NCI-H1436 (cell line): ENCODE data around the gene SCN3A.

Source experiments
- DNase-seq: peaks from one replicate; lab custom pipeline; 2025; lab: John Stamatoyannopoulos, UW

The SCN3A gene

DNA sequence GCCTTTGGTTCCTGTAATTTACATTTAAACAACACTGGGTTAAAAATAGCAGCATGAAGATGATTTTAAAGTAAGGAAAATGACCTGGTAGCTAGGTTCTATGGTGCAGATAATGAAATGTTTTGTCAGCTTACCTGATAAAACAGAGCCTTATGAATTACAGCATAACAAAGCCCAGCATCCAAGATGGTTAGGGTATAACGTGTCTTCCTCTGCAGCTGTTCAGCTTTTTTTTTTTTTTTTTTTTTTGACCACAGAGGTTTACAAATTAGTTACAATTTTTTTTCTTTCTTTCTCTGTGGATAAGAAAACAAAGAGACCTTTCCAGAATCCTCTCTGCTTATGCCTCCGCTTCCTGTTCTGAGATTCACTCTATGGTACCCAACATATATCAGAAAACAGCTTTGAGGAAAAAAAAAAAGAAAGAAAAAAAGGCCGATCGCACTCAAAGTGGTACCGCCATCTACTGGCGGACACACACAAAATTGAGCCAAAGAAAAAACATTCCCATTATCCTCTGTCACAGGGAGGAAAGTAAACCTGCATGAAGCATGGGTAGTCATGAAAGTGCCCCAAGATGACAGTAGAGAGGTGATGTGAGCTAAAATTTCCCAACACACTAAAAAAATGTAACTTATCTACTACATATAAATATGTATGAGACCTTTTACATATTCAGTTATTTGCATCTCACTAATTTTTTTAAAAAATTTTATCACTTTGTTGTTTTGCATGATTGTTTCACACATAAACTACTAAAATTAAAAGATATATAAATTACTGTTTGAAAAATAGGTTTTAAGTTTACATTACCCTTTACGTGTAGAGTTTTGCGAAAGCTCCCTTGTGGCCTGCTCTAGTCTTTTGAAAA, at the start of gene SCN3A:
Gene SCN3A, minus strand, starts transcription at position 362 of the 871 bp plus-strand sequence. CDS start 27,656 bp downstream, outside the sequence.
- DNase-seq, result peak; percentile 70

DNA sequence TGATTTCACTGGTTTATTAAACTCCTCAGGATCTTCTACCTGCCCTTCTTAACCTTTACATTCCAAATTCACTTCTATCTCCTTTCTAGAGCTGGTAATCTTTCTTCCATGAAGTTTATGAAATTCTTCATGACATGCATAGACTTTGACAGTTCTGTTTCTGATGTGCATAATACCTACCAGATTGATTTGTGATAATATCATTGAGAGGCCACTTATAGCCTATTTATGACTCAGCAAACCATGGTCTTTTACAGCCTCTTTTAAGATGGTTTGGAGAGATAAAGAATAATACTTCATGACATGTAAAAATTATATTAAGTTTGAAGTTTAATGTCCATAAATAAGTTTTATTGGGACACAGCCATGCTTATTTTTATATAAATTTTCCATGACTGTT, 49.3 kb upstream of the SCN3A start:
- DNase-seq, result no peak

GRCh38 chr2:165251366-165251765, 47.5 kb upstream of the SCN3A start:
- DNase-seq, result peak; percentile 19

DNA sequence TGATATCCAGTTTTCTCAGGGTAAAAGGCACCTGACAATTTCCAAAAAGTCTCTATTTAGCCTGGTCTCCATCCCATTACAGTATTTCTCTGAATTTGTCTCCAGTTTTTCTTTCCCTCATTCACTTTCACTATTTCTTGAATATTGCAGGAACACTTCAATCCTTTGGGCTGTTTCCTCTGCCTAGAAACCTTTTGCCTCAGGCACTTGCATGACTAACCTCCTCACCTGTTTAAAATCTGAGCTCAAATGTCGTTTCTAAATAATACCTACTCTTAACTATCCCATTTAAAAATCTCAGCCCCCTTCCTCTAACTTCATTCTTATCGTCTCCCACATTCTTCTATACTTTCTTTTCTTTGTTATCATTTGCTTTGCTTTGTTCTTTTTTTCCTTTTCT, 44.4 kb upstream of the SCN3A start:
- DNase-seq, result no peak

DNA sequence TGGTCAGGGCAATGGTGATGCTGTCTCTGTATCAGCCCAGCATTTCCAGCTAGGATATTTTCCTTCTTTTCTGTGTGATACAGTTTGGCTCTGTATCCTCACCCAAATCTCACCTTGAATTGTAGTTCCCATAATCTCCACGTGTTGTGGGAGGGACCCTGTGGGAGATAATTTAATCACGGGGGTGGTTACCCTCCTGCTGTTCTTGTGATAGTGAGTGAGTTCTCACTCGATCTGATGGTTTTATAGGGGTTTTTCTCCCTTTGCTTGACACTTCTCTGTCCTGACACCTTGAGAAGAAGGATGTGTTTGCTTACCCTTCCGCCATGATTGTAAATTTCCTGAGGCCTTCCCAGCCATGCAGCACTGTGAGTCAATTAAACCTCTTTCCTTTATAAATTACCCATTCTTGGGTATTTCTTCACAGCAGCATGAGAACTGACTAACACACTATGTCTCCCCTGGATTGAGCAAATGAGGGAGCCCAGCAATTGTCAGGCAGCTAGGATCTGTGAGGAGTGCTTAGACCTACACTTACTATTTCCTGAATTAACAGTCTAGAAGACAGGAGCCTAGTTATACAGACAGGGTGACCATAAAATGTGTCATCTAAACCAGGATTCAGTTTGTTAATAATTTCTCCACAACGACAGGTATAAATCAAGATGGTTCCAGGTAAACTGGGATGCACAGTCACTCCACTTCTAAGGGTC, 41.4 kb upstream of the SCN3A start:
- no peak for DNase-seq

GRCh38 chr2:165240916-165241315, 37.1 kb upstream of the SCN3A start:
- DNase-seq, result no peak

DNA sequence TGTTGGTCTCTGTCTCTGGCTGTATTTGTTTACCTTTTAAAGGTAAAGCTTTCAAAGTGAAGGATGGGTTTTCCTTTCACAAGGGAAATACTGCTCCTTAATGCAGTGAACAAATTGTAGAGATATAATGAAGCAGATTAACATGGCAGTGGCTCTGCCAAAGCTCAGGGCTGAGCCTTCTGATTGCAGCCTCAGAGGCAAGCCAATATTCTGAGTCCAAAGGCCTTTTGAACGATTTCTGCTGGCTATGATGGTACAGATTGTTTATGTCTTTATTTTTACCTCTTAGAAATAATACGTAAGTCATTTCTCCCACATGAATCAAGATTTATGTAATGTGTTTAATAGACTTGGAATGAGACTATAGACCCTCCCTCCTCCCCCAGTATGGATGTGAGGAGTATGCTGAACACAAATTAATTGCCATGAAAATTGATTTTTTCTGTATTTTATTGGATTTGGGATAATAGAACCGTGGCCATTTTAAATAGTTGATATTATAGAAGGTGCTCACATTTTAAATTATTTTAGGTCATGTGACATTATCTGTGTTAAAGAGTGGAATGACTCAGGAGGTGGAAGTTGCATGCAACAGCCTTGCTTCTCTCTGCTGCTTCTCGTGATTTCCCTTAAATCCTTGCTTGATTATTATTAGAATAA, 36.1 kb upstream of the SCN3A start:
- no peak for DNase-seq

DNA sequence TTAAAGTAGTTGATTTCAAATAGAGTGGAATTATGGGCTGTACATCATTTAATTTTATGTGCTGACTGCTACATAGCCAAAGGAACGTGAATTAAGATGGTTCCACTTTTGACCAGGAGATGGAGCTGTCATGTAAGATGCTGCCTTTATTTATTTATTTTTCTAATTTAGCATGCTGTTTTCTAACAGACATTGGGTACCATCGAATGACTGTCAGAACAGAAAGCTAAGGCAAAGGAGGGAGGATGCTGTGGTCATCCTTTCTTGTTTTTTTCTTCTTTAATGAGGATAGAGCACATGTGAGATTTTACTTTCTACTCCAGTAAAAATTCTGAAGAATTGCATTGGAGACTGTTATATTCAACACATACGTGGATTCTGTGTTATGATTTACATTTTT, 35.4 kb upstream of the SCN3A start, which contains the start of gene SCN2A:
Gene SCN2A, plus strand, starts transcription at position 185 of the 400 bp plus-strand sequence. CDS start 56,410 bp downstream, outside the sequence.
- peak; percentile 76 for DNase-seq

- DNase-seq, result no peak
Observed at GRCh38 chr2:165238295-165238694, 34.4 kb upstream of the SCN3A start.

- DNase-seq, result no peak
Observed at GRCh38 chr2:165237056-165237455, 33.2 kb upstream of the SCN3A start.

DNA sequence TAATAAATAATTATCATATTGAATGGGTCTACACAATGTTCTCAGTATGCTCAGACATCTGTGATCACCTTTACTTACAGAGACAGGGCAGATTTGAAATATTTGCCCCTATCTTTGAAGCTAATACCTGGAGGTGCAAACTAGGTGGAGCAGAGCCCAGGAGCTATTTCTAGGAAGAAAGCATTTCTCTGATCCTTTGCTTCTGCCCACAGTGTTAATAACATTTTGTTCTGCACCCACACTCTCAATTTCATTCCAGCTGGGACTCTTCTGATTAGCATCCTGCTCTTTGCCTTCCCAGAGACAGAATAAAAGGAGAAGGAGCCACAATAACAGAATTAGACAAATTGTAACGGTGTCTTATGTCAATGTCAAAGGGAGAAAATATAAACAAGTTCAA, 23.7 kb upstream of the SCN3A start:
- DNase-seq, result no peak

GRCh38 chr2:165224941-165225340, 21.1 kb upstream of the SCN3A start:
- no peak for DNase-seq

DNA sequence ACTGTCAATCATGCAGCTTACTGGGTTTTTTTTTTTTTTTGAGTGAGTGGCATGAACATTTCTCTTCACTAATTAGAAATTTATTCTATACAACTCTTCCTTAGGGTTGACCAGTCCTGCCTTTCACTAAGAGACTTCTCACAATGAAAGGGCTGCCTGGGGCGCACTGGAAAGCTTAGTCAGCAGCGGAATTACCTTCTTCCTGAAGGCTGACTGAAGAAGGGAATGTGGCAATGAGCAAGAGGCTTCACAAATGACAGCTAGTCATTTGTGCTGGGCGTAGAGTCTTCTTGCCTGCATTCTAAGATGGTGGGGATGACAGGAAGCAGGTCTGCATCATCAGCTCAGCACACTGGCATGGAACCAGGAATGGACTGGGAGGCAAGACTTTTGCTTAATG, 15.6 kb upstream of the SCN3A start:
- no peak for DNase-seq

GRCh38 chr2:165214093-165214492, 10.2 kb upstream of the SCN3A start:
- DNase-seq, result no peak

- no peak for DNase-seq
Observed at GRCh38 chr2:165208094-165208493, 4.2 kb upstream of the SCN3A start.

- DNase-seq, result no peak
Observed at GRCh38 chr2:165205865-165206264, 2.0 kb upstream of the SCN3A start.

DNA sequence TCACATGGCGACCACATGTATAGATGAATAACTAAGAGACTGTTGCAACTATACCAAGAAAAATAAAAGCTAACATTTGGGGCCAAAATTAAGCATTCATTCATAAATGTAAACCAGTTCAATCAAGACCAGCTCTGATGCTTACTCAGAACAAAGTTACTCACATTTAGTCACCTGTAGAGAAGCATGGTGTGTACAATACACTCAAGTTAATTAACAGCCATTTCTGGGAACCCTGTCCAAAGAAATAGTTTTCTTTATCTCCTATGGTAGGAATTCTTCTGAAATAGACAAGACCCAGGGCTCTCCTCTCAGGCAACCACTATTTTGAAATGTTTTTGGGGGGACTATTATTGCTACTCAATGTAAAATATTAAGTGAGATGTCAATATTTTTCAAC, 1.6 kb downstream of the SCN3A start:
- DNase-seq, result no peak

DNA sequence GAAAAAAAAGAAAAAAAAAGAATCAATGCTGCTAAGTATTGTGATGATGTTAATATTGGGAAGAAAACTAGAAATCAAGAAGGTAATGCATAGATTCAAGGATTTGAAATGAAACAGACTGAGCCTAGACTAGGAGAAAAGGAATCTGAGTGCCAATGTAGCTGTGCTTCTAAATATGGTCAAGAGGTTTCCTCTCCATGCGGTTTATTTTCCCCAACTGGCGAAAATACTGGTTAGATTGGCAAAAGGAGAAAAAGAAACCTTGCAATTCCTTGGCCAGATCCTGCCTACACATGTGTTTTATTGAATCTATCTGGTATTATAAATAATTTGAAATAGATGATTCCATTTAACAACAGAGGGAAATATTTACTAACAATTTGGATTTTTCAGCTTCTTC, 5.7 kb downstream of the SCN3A start:
- no peak for DNase-seq

GRCh38 chr2:165197346-165197745, 6.5 kb downstream of the SCN3A start:
- DNase-seq, result no peak

DNA sequence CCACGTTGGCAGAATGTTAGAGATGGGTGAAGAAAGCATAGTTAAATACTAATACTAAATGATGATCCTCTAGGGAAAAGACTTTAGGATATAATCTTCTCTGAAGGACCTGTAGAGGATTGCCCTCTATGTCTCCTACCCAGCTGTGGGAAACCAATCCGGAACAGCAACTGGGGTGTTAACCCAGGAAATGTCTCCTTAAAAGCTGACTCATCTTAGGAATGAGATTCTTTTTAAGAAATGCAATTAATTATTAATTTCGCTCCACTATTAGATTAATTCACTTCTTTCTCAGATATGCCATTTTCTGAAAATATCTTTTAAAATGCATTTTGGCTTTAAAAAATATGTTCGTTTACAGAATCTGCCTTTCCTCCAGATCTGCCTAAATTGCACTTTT, 7.4 kb downstream of the SCN3A start:
- DNase-seq, result no peak

DNA sequence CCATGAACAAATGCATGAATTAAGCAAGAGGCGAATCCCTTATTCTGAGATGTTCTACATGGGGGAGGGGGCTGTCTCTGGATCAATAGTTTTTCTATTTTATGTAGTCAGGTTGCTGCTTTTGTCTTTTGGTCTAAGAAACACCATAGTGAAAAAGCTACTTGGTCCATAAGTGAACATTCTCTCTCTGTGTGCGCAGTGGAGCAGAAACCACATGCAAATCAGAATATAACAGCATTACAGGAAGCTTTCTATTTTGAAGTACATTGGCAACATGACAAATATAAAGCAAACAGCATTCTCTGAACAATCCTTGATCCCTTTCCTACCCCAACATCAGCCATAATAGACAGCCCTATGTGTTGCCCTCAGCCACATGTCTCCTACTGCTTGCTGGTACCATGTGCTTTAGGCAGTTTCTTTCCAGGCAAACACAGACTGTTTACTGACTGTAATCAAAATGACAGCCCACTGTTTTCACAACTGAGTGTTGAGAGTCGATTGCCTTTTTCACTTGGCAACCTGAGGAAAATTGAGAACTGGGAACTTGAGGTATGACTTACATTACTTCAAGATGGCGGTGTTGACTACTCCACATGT, 10.6 kb downstream of the SCN3A start:
- peak; percentile 41 for DNase-seq

GRCh38 chr2:165192729-165193128, 11.1 kb downstream of the SCN3A start:
- DNase-seq, result no peak
